ENCODE results near the gene CACNA1C. TPM values are rescaled to one million over a fixed set of nuclear protein-coding genes. Genes with fewer than 3 reads are reported as not detected.

CACNA1C gene
- total RNA-seq, 4 donors from 2014 or later: 3.8 to 13.6 (median 5.7) TPM

GRCh38 chr12:2688381-2688931, 635.7 kb downstream of the CACNA1C start:
- no peak for TF ChIP-seq CTCF (IDR thresholded peaks at IDR 0.05)
- no peak for ATAC-seq (ENCODE audit: low FRiP score)
- no peak for DNase-seq (ENCODE audit: low spot score)

GRCh38 chr12:2689393-2689792, 636.6 kb downstream of the CACNA1C start:
- DNase-seq (ENCODE audit: low spot score): no peak
- ATAC-seq (ENCODE audit: low FRiP score): no peak
- TF ChIP-seq CTCF (IDR thresholded peaks at IDR 0.05): no peak

- DNase-seq (ENCODE audit: low spot score): no peak
- no peak for ATAC-seq (ENCODE audit: low FRiP score)
- no peak for TF ChIP-seq CTCF (IDR thresholded peaks at IDR 0.05)
Measured at GRCh38 chr12:2689879-2690278, 637.1 kb downstream of the CACNA1C start.

- ATAC-seq (ENCODE audit: low FRiP score) (no peak), DNase-seq (ENCODE audit: low spot score) (no peak)
- TF ChIP-seq CTCF (IDR thresholded peaks at IDR 0.05): no peak
Measured at GRCh38 chr12:2690348-2691005, 637.7 kb downstream of the CACNA1C start.

- TF ChIP-seq CTCF (IDR thresholded peaks at IDR 0.05): no peak
- no peak for DNase-seq (ENCODE audit: low spot score)
- peak; percentile 43 for ATAC-seq (ENCODE audit: low FRiP score)
Measured at GRCh38 chr12:2691006-2691344, 638.2 kb downstream of the CACNA1C start.

GRCh38 chr12:2691345-2692071, 638.7 kb downstream of the CACNA1C start:
- ATAC-seq (ENCODE audit: low FRiP score) (peak; percentile 26), DNase-seq (ENCODE audit: low spot score) (no peak)
- TF ChIP-seq CTCF (IDR thresholded peaks at IDR 0.05): no peak

GRCh38 chr12:2692080-2692479, 639.3 kb downstream of the CACNA1C start:
- TF ChIP-seq CTCF (IDR thresholded peaks at IDR 0.05): no peak
- ATAC-seq (ENCODE audit: low FRiP score) (no peak), DNase-seq (ENCODE audit: low spot score) (no peak)
